Ovary (tissue), 3 donors: Measurements from ENCODE around the gene SLC9A2.

Experiments
- POLR2A ChIP-seq: fragments of 450-650 bp; IDR thresholded peaks from one replicate; pipeline ENCODE4 v1.6.1; 2017; ENCODE audit warnings: antibody characterized with exemption, mild to moderate bottlenecking, moderate library complexity
- TF ChIP-seq, protein P1 (sequence below), 3 donors: fragments of 450-650 bp in 2 of 3; fragments of 200-600 bp in 1 of 3; IDR thresholded peaks; one replicate each; pipeline versions ENCODE4 v1.5.1 to v1.8.0; 2016 to 2022; ENCODE audit warnings: antibody characterized with exemption in 3 of 3, mild to moderate bottlenecking in 1 of 3
- donor health status: DM: no; HTN: no; CAD: no.

DNA sequence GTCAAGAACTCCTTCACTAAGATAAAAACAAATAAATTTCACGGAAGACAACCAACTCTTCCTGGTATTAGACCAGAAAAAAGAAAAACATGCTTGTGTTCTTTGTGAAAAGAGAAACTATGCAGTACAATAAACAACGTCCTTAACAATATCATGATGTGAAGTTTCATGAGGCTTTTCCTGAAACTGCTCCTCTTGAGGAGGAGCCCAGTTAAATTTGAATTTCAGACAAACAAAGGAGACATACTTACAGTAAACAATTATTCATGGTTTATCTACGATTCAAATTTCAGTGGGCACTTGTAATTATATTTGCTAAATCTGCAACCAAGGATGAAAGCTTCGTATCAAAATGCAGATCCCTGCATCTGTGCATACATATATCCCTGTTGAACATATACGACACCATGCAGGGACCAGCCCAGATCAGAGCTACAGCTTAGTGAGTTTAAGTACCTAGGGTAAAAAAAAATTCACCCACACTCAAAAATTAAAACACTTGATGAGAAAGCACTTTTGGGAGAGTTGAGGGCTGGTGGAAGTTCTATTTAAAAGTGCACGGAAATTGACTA, 24.8 kb upstream of the SLC9A2 start:
- TF ChIP-seq POLR2A, result no peak
- TF ChIP-seq, protein P1, sequence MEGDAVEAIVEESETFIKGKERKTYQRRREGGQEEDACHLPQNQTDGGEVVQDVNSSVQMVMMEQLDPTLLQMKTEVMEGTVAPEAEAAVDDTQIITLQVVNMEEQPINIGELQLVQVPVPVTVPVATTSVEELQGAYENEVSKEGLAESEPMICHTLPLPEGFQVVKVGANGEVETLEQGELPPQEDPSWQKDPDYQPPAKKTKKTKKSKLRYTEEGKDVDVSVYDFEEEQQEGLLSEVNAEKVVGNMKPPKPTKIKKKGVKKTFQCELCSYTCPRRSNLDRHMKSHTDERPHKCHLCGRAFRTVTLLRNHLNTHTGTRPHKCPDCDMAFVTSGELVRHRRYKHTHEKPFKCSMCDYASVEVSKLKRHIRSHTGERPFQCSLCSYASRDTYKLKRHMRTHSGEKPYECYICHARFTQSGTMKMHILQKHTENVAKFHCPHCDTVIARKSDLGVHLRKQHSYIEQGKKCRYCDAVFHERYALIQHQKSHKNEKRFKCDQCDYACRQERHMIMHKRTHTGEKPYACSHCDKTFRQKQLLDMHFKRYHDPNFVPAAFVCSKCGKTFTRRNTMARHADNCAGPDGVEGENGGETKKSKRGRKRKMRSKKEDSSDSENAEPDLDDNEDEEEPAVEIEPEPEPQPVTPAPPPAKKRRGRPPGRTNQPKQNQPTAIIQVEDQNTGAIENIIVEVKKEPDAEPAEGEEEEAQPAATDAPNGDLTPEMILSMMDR (IDR thresholded peaks at IDR 0.05), result no peak
